DMS114 treated with DMSO at 0.1 percent for 48 hours (cell line): ENCODE measurements around the gene ROR2.
"Not testable (repeated sequence)": the region's sequence is repeated elsewhere in the genome, so short reads cannot be mapped to it uniquely, and the experiment has no call there.

Experiments used
- DNase-seq: peaks from one replicate; lab custom pipeline; 2025; ENCODE audit not compliant: unreplicated experiment; lab: John Stamatoyannopoulos, UW

The ROR2 gene

GRCh38 chr9:91540506-91540905 is 409.5 kb downstream of the ROR2 start:
- not testable (repeated sequence) for DNase-seq

GRCh38 chr9:91536211-91536691 is 413.8 kb downstream of the ROR2 start:
- DNase-seq = no peak

- DNase-seq = no peak
Measured at GRCh38 chr9:91534374-91534773, 415.7 kb downstream of the ROR2 start.

- no peak for DNase-seq
Measured at GRCh38 chr9:91533382-91533781, 416.6 kb downstream of the ROR2 start.

- DNase-seq = no peak
Measured at GRCh38 chr9:91532325-91532724, 417.7 kb downstream of the ROR2 start.

- DNase-seq = no peak
Measured at GRCh38 chr9:91530829-91531228, 419.2 kb downstream of the ROR2 start.

GRCh38 chr9:91522481-91522880 is 427.5 kb downstream of the ROR2 start:
- DNase-seq = no peak

GRCh38 chr9:91519520-91520277 is 430.3 kb downstream of the ROR2 start:
- no peak for DNase-seq

- no peak for DNase-seq
Measured at GRCh38 chr9:91518462-91518861, 431.6 kb downstream of the ROR2 start.

GRCh38 chr9:91517801-91518200 is 432.2 kb downstream of the ROR2 start:
- DNase-seq = no peak

GRCh38 chr9:91517332-91517731 is 432.7 kb downstream of the ROR2 start:
- not testable (repeated sequence) for DNase-seq

GRCh38 chr9:91516777-91517176 is 433.3 kb downstream of the ROR2 start:
- DNase-seq = no peak

- DNase-seq = no peak
Measured at GRCh38 chr9:91516081-91516480, 433.9 kb downstream of the ROR2 start.

- DNase-seq = no peak
Measured at GRCh38 chr9:91515074-91515687, 434.8 kb downstream of the ROR2 start.
